DOHH2 (cell line): Measurements from ENCODE around the gene MADCAM1.

Source experiments
- CTCF ChIP-seq: fragments of 200-600 bp; sonication (generic); IDR thresholded peaks from one replicate; pipeline ENCODE4 v1.5.1; 2014; ENCODE audit warnings: antibody characterized with exemption, mild to moderate bottlenecking, low read depth, low read length; ENCODE audit not compliant: poor library complexity, severe bottlenecking
- EZH2phosphoT487 ChIP-seq: fragments of 200-600 bp; sonication (generic); IDR thresholded peaks from 2 replicates; pipeline ENCODE4 v1.6.1; 2017; ENCODE audit warnings: borderline replicate concordance, mild to moderate bottlenecking, antibody characterized with exemption, low read length, moderate library complexity, mixed read lengths

- no peak for TF ChIP-seq CTCF
- TF ChIP-seq EZH2phosphoT487, result no peak
Measured at GRCh38 chr19:447064-447426, 49.2 kb upstream of the MADCAM1 start.
